Trophoblast cell (in vitro differentiated cells and primary cell): Measurements from ENCODE around the gene TMEM134.
A peak's percentile ranks its signal among the peaks of the same experiment; 100 is the strongest.

Experiments
- DNase-seq, 2 donors: peaks; one replicate each; pipeline ENCODE4 v3.0.0-alpha.2; 2016
- H2AFZ ChIP-seq: 2 replicates; pipeline ENCODE4 v1.6.1; 2013; ENCODE audit warnings: low read length, moderate library complexity, mild to moderate bottlenecking; ENCODE audit not compliant: insufficient read depth, poor library complexity
- H2AK5ac ChIP-seq: 2 replicates; pipeline ENCODE4 v1.6.1; 2013; ENCODE audit warnings: mild to moderate bottlenecking, low read length
- H2BK120ac ChIP-seq: 2 replicates; pipeline ENCODE4 v1.6.1; 2013; ENCODE audit warnings: low read length, mild to moderate bottlenecking, moderate library complexity; ENCODE audit not compliant: insufficient read depth, poor library complexity
- H2BK12ac ChIP-seq: 2 replicates; pipeline ENCODE4 v1.6.1; 2013; ENCODE audit warnings: mild to moderate bottlenecking, low read length, moderate library complexity
- H2BK5ac ChIP-seq: 2 replicates; pipeline ENCODE4 v1.6.1; 2013; ENCODE audit warnings: low read length, low read depth, moderate library complexity, mild to moderate bottlenecking; ENCODE audit not compliant: poor library complexity
- H3K14ac ChIP-seq: 2 replicates; pipeline ENCODE4 v1.6.1; 2013; ENCODE audit warnings: mild to moderate bottlenecking, low read length
- H3K18ac ChIP-seq: 2 replicates; pipeline ENCODE4 v1.6.1; 2013; ENCODE audit warnings: mild to moderate bottlenecking, low read length
- H3K23ac ChIP-seq: 2 replicates; pipeline ENCODE4 v1.6.1; 2013; ENCODE audit warnings: low read length
- H3K27ac ChIP-seq: 2 replicates; pipeline ENCODE4 v1.5.1; 2013; ENCODE audit warnings: low read depth, mild to moderate bottlenecking, inconsistent platforms, low read length, moderate library complexity
- H3K27me3 ChIP-seq: 2 replicates; pipeline ENCODE4 v1.6.1; 2013; ENCODE audit warnings: inconsistent platforms, mild to moderate bottlenecking, low read length, moderate library complexity; ENCODE audit not compliant: insufficient read depth
- H3K36me3 ChIP-seq, 2 experiments: 1 replicate in 1 of 2; 2 replicates in 1 of 2; pipeline ENCODE4 v1.6.1; 2013; ENCODE audit warnings: low read length in 2 of 2, mild to moderate bottlenecking in 2 of 2, moderate library complexity in 1 of 2; ENCODE audit not compliant: insufficient read depth in 2 of 2, control insufficient read depth in 1 of 2
- H3K4ac ChIP-seq: 2 replicates; pipeline ENCODE4 v1.6.1; 2013; ENCODE audit warnings: low read depth, mild to moderate bottlenecking, low read length, moderate library complexity
- H3K4me1 ChIP-seq, 2 experiments: 1 replicate in 1 of 2; 2 replicates in 1 of 2; pipeline ENCODE4 v1.6.1; 2013; ENCODE audit warnings: low read length in 2 of 2, mild to moderate bottlenecking in 2 of 2, moderate library complexity in 1 of 2; ENCODE audit not compliant: insufficient read depth in 2 of 2, control insufficient read depth in 1 of 2
- H3K4me2 ChIP-seq: 2 replicates; pipeline ENCODE4 v1.6.1; 2013; ENCODE audit warnings: inconsistent platforms, mild to moderate bottlenecking, low read length, moderate library complexity
- H3K4me3 ChIP-seq: 2 replicates; pipeline ENCODE4 v1.5.1; 2013; ENCODE audit warnings: mild to moderate bottlenecking, low read depth, low read length, inconsistent platforms
- H3K79me1 ChIP-seq: one replicate; pipeline ENCODE4 v1.6.1; 2013; ENCODE audit warnings: low read length
- H3K79me2 ChIP-seq: 2 replicates; pipeline ENCODE4 v1.6.1; 2013; ENCODE audit warnings: low read length, mild to moderate bottlenecking; ENCODE audit not compliant: control insufficient read depth, insufficient read depth, poor library complexity
- H3K9ac ChIP-seq: 2 replicates; pipeline ENCODE4 v1.6.1; 2013; ENCODE audit warnings: mild to moderate bottlenecking, low read length
- H3K9me3 ChIP-seq: 2 replicates; pipeline ENCODE4 v1.6.1; 2013; ENCODE audit warnings: low read depth, mild to moderate bottlenecking, control low read depth, inconsistent platforms, low read length; ENCODE audit not compliant: insufficient read depth
- H4K12ac ChIP-seq: 2 replicates; pipeline ENCODE4 v1.6.1; 2013; ENCODE audit warnings: low read depth, mild to moderate bottlenecking, low read length, moderate library complexity
- H4K8ac ChIP-seq: 2 replicates; pipeline ENCODE4 v1.6.1; 2013; ENCODE audit warnings: low read depth, mild to moderate bottlenecking, low read length, moderate library complexity
- H4K91ac ChIP-seq: one replicate; pipeline ENCODE4 v1.6.1; 2013; ENCODE audit warnings: low read depth, mild to moderate bottlenecking, low read length, moderate library complexity
- WGBS: extraction: QIAGEN DNeasy Blood & Tissue Kit; methylation state at CpG from one replicate; pipeline ENCODE4 v1.1.7; 2013; ENCODE audit warnings: missing lambda C conversion rate; ENCODE audit not compliant: insufficient read length, insufficient coverage; ENCODE audit errors: extremely low coverage; 5-methylcytosine and 5-hydroxymethylcytosine counted together

The TMEM134 gene

DNA sequence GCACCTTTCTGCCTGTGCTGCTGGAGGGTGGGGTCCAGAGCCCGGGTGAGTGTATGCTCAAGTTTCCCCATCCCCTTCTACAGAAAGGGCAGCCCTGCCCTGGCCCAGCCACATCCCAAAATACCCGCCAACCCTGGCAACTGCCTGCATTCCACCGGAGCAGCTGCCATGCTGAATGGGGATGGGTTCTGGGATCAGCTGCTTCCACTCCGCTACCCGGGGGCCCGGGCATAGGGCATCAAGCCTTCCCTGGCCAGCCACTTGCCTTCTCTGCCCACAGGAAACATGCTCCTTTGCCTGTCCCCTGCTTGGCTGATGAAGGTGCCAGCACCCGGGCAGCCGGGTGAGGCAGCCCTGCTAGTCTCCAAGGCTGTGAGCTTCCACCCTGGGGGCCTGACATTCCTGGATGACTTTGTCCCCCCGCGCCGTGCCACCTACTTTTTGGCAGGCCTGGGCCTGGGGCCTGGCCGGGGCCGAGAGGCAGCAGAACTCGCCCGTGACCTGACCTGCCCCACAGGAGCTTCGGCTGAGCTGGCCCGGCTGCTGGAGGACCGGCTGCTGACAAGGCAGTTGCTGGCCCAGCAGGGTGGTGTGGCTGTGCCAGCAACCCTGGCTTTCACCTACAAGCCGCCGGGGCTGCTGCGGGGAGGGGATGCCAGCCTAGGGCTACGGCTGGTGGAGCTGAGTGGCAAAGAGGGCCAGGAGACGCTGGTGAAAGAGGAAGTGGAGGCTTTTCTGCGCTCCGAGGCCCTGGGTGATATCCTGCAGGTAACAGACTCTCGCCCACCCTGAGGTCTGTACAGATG, 50.4 kb downstream of the TMEM134 start:
- H4K91ac ChIP-seq: no peak overlapping the region
- H3K4me3 ChIP-seq: no peak overlapping the region
- no peak overlapping the region for H3K4ac ChIP-seq
- peaks cover 2% of the 10 kb centered on the region for H3K79me1 ChIP-seq
- H4K12ac ChIP-seq: no peak overlapping the region
- H4K8ac ChIP-seq: no peak overlapping the region
- no peak overlapping the region for H3K27ac ChIP-seq
- peaks cover 12 to 16% of the 10 kb centered on the region in 2 experiments for H3K4me1 ChIP-seq
- peaks cover 5% of the 10 kb centered on the region for H3K27me3 ChIP-seq
- H3K9ac ChIP-seq: no peak overlapping the region
- no peak overlapping the region for H2AFZ ChIP-seq
- peaks cover 2% of the 10 kb centered on the region for H3K79me2 ChIP-seq
- H3K18ac ChIP-seq: no peak overlapping the region
- no peak overlapping the region for H2BK5ac ChIP-seq
- H3K9me3 ChIP-seq: peaks cover 2% of the 10 kb centered on the region
- H3K23ac ChIP-seq: no peak overlapping the region
- H3K36me3 ChIP-seq: no peaks in the 10 kb centered on the region
- H3K14ac ChIP-seq: no peak overlapping the region
- no CpG with 5 or more reads among the region's 26 CpGs for WGBS
- H3K4me2 ChIP-seq: no peak overlapping the region
- DNase-seq: no peak
- no peak overlapping the region for H2BK120ac ChIP-seq
- no peak overlapping the region for H2BK12ac ChIP-seq
- H2AK5ac ChIP-seq: no peak overlapping the region

DNA sequence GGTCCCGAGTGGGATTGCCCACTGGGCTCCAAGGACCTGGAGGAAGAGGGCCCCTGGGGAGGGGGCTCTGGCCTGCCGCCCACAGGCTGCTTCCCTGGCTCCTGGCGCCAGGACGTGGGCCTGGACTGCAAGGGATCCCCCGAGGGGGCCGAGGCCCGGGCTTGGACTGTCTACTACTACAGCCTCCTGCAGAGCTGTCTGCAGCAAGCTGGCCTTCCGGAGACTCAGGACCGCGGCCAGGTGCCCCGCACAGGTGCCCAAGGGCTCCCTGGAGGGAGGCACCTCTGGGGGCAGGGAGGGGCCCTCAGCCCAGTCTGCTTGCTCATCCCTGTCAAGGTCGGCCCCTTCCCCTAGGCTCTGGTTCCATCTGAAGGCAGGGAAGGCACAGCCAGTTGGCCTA, 51.6 kb downstream of the TMEM134 start:
- Histone ChIP-seq H3K9me3 (no peaks in the 10 kb centered on the region), H2AFZ (no peak overlapping the region), H3K23ac (no peak overlapping the region), H3K4me1 (peaks cover 9 to 10% of the 10 kb centered on the region in 2 experiments), H4K8ac (no peak overlapping the region), H3K4me2 (no peak overlapping the region), H2AK5ac (no peak overlapping the region), H4K91ac (no peak overlapping the region), H3K4ac (no peak overlapping the region), H3K4me3 (no peak overlapping the region), H3K79me1 (peaks cover 2% of the 10 kb centered on the region), H3K27ac (no peak overlapping the region), H3K79me2 (peaks cover 2% of the 10 kb centered on the region), H3K9ac (no peak overlapping the region), H3K18ac (no peak overlapping the region), H3K14ac (no peak overlapping the region), H3K36me3 (no peaks in the 10 kb centered on the region), H2BK12ac (no peak overlapping the region), H3K27me3 (peaks cover 5% of the 10 kb centered on the region), H2BK120ac (no peak overlapping the region), H2BK5ac (no peak overlapping the region), H4K12ac (no peak overlapping the region)
- WGBS: no CpG with 5 or more reads among the region's 12 CpGs
- no peak for DNase-seq

DNA sequence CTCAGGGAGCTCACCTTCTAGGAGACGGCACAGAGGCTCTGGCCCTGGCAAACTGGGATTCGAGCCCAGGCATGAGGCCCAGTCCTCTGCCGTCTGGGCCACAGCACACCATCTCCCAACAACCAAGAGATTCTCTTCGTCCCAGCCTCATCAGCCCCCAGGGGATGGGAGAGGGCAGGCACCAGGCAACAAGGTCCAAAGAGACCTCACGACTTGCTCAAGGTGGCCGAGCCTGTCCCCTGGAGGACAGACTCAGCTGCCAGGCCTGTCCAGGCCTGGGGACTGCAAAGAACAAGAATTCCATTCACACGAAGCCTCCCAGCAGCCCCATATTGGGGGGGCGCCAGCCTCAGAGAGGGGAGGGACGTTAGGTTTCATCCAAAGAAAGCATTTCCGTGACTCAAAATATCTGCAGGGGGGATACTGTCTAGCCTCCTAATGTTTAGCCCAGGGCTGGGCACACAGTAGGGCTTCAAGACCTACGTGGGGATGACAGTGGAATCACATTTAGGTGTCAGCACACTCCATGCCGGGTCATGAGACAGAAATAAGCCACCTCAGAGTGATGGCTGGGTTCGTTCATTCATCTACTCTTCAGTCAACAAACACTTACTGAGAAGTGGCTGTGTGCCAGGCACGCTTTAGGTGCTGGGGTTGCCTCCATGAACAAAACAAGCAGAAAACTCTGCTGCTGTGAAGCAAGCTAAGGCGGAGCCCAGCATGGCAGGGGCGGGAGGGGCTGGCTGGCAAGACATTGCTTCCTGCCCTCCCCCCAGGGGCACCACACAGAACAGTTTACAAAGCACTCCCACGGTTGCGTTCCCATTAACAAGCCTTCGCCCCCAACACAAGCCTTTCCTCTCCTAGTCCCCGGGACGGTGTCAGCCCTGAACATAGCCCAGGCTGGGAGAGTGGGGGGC, 52.4 kb downstream of the TMEM134 start:
- Histone ChIP-seq H2BK5ac (no peak overlapping the region), H3K14ac (no peak overlapping the region), H3K18ac (no peak overlapping the region), H3K4me1 (peaks cover 9 to 10% of the 10 kb centered on the region in 2 experiments), H3K36me3 (no peaks in the 10 kb centered on the region), H3K23ac (no peak overlapping the region), H3K79me1 (peaks cover 2% of the 10 kb centered on the region), H3K4me2 (no peak overlapping the region), H3K9me3 (no peaks in the 10 kb centered on the region), H3K27me3 (peaks cover 5% of the 10 kb centered on the region), H4K91ac (no peak overlapping the region), H2AK5ac (no peak overlapping the region), H2BK12ac (no peak overlapping the region), H4K8ac (no peak overlapping the region), H3K9ac (no peak overlapping the region), H2AFZ (no peak overlapping the region), H3K27ac (no peak overlapping the region), H3K4ac (no peak overlapping the region), H3K79me2 (peaks cover 2% of the 10 kb centered on the region), H3K4me3 (no peak overlapping the region), H4K12ac (no peak overlapping the region), H2BK120ac (no peak overlapping the region)
- no peak for DNase-seq
- WGBS: no CpG with 5 or more reads among the region's 21 CpGs

DNA sequence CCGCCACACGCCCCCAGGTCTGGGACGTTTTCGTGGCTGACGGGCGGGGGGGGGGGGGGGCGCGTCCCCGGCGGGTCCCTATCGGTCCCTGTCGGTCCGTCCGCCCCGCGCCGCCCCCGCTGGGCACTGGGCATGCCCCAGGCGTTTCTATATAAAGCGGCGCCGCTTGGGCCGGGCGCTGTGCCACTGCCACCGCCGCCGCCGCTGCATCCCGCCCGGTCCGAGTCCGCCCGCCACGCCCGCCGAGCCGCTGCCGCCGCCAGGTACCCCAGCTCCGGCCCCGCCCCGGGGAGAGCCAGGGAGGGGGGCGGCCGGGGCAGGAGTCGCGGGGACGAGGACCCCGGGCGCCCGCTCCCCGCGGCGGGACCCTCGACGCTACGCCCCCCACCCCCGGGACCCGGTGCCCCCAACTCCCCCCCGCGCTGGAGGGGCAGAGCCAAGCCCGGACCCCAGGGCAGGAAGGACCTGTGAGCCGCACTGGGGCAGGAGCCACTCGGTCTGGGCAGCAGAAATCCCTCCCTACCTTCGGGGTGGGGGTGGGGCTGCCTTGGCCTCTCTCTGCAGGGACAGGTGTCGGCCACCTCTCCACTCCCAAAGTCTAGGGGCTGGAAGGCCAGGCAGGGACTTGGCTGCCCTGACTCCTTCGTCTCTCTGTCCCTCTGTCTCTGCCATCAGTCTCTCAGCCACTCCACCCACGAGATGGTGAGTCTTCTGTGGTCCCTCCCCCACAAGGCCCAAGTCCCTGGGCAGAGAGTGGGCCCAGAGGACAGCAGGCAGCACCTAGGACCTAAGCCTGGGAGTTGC, 53.3 kb downstream of the TMEM134 start, which contains the start of gene CARNS1:
Gene CARNS1, plus strand, starts transcription at position 178 of the 804 bp plus-strand sequence. Its CDS starts 522 bp downstream, at position 700.
- H3K4me1 ChIP-seq: peaks cover 6 to 10% of the 10 kb centered on the region in 2 experiments
- no peak within 1 kb of the TSS for H2AFZ ChIP-seq
- H3K4me3 ChIP-seq: no peak within 1 kb of the TSS
- H3K18ac ChIP-seq: no peak within 1 kb of the TSS
- H3K9me3 ChIP-seq: no peaks in the 10 kb centered on the region
- no peak within 1 kb of the TSS for H3K14ac ChIP-seq
- H4K8ac ChIP-seq: no peak within 1 kb of the TSS
- no peak within 1 kb of the TSS for H4K12ac ChIP-seq
- H2BK12ac ChIP-seq: no peak within 1 kb of the TSS
- no peak within 1 kb of the TSS for H3K9ac ChIP-seq
- H3K4ac ChIP-seq: no peak within 1 kb of the TSS
- H3K79me2 ChIP-seq: peaks cover 2% of the 10 kb centered on the region
- no peak within 1 kb of the TSS for H3K27ac ChIP-seq
- H3K4me2 ChIP-seq: peak within 1 kb of the TSS; percentile 27
- H2AK5ac ChIP-seq: no peak within 1 kb of the TSS
- H3K23ac ChIP-seq: no peak within 1 kb of the TSS
- no peak within 1 kb of the TSS for H2BK120ac ChIP-seq
- H4K91ac ChIP-seq: no peak within 1 kb of the TSS
- peaks cover 5% of the 10 kb centered on the region for H3K27me3 ChIP-seq
- H3K79me1 ChIP-seq: no peaks in the 10 kb centered on the region
- H2BK5ac ChIP-seq: no peak within 1 kb of the TSS
- DNase-seq: no peak
- no CpG with 5 or more reads among the region's 67 CpGs for WGBS
- no peaks in the 10 kb centered on the region for H3K36me3 ChIP-seq
